Measurements from ENCODE around the gene RABGGTA. TPM values are rescaled to one million over a fixed set of nuclear protein-coding genes. Genes with fewer than 3 reads are reported as not detected.

Gene RABGGTA, protein sequence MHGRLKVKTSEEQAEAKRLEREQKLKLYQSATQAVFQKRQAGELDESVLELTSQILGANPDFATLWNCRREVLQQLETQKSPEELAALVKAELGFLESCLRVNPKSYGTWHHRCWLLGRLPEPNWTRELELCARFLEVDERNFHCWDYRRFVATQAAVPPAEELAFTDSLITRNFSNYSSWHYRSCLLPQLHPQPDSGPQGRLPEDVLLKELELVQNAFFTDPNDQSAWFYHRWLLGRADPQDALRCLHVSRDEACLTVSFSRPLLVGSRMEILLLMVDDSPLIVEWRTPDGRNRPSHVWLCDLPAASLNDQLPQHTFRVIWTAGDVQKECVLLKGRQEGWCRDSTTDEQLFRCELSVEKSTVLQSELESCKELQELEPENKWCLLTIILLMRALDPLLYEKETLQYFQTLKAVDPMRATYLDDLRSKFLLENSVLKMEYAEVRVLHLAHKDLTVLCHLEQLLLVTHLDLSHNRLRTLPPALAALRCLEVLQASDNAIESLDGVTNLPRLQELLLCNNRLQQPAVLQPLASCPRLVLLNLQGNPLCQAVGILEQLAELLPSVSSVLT
- polyA plus RNA-seq = 10 to 100 TPM; 25.3 to 58.6 (median 36.0) TPM
- long read RNA-seq, donor 1 = 0 reads
- long read RNA-seq, donor 2, partial matches to known transcripts = 0 of 1 reads
- long read RNA-seq, donor 2, other reads (novel, unspliced or antisense) = 0 of 1 reads
- long read RNA-seq, donor 3, partial matches to known transcripts = 0 of 3 reads
- long read RNA-seq, donor 3, other reads (novel, unspliced or antisense) = 0 of 3 reads
- long read RNA-seq, donor 4 = 0 reads
- long read RNA-seq, donor 5, partial matches to known transcripts = 0 of 2 reads
- long read RNA-seq, donor 5, other reads (novel, unspliced or antisense) = 0 of 2 reads
- long read RNA-seq, donor 6, transcript RABGGTA-201 (17 exons, 2,088 nt) = major isoform, 5 of 7 reads
- long read RNA-seq, donor 6, partial matches to known transcripts = 0 of 7 reads
- long read RNA-seq, donor 6, other reads (novel, unspliced or antisense) = 0 of 7 reads
- long read RNA-seq, donor 7 = 0 reads
- long read RNA-seq, donor 8 = 0 reads
- long read RNA-seq, donor 9, partial matches to known transcripts = 0 of 1 reads
- long read RNA-seq, donor 9, other reads (novel, unspliced or antisense) = 0 of 1 reads
- long read RNA-seq, donor 10, partial matches to known transcripts = 0 of 3 reads
- long read RNA-seq, donor 10, other reads (novel, unspliced or antisense) = 0 of 3 reads

DNA sequence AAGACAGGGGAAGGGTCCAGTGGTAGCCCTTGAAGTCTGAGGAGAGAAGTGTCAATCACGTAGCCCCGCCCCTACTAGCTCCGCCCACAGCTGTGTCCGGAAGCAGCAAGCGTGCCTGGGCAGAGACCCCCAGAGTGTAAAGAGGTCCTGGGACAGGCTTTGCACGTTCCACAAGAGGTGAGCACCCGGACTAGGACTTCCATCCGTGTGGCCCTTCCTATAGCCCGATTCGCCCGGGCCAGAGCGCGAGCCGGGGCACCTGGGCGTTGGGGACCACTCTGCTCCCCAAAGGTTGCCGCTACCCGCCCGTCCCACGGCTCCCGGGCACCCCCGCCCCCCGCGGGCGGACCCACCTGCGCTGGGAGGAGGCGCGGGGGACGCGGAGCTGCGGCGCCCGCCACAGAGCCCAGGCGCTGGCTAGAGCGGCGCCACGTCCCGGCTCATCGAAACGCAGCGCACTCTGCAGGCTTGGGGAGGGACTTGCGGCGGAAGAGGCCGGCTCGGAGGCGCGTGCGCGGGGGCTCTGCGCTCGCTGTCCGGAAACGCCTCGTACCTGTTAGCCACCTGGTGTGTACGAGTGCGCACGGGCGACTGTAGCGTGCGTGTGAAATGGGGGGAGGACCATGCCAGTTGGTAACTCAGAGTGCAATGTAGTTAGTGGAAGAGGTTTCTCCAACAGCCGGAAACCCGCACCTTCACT lies at the start of gene RABGGTA:
RABGGTA (minus strand) TSS at position 464 of the 700 bp plus-strand sequence. CDS start 482 bp downstream, outside the sequence.
- WGBS, 3 donors = 0% methylated on average over 44 to 61 of the region's 61 CpGs
- DNase-seq (peak; percentile 92 to 96), FAIRE-seq (no peak)
- H3K9me3 ChIP-seq (ENCODE audit: control insufficient read depth in 2 of 2, insufficient read depth in 1 of 2, low read depth in 1 of 2, low read length in 1 of 2) = no peaks in the 10 kb centered on the region
- peak within 1 kb of the TSS; percentile 95 to 96 (median 95) for H3K27ac ChIP-seq (ENCODE audit: low read depth in 1 of 3, low read length in 2 of 3)
- H3K27me3 ChIP-seq (ENCODE audit: control insufficient read depth in 3 of 3, insufficient read depth in 3 of 3, low read length in 3 of 3) = no peaks in the 10 kb centered on the region
- peak within 1 kb of the TSS; percentile 80 to 90 (median 83) for H3K4me3 ChIP-seq (ENCODE audit: low read depth in 1 of 3, low read length in 3 of 3)
- H3K4me1 ChIP-seq (ENCODE audit: control insufficient read depth in 3 of 3, insufficient read depth in 2 of 3, low read depth in 1 of 3, low read length in 2 of 3) = peaks cover 0 to 12% (median 6%) of the 10 kb centered on the region in 3 donors
- peaks cover 0 to 42% (median 8%) of the 10 kb centered on the region in 3 donors for H3K36me3 ChIP-seq (ENCODE audit: control insufficient read depth in 3 of 3, insufficient read depth in 2 of 3, low read depth in 1 of 3, low read length in 3 of 3)

DNA sequence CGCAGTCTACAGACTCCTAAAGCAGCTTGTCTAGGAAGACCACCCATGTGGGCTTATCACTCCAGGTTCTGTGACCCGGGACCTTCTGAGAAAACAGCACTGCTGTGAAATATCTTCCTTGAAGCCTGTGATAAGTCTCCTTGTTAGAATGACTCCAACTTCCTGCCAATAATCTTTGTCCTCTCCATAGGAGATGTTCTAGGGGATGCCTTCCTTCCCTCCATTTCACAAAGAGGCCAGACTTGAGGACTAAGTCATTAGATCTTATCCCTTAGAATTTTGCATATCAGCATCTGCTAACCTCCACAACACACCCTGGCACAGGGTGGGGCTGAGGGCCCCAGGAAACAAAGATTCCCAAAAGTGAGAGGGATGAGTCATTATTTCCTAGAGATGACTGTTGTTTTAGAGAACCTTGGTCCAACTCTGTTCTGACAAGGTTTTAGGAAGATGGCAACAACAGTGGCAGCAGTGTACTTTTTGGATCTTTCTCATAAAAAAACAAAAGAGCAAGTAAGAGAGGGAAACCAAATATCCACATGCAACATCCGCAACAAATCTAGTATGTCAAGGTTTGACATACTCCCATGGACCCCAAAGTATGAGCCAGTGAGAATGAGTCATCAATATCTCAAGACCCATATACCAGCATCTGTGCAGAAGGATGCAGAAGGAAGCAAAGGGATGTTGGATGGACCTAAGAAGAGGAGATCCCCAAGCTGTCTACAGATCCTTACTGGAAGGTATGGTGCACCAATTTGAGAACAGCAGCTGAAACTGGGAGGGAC lies 45.9 kb upstream of the RABGGTA start:
- Histone ChIP-seq H3K4me1 (ENCODE audit: control insufficient read depth in 3 of 3, insufficient read depth in 2 of 3, low read depth in 1 of 3, low read length in 2 of 3) (peaks cover 4 to 9% (median 5%) of the 10 kb centered on the region in 3 donors), H3K36me3 (ENCODE audit: control insufficient read depth in 3 of 3, insufficient read depth in 2 of 3, low read depth in 1 of 3, low read length in 3 of 3) (peaks cover 0 to 6% (median 0%) of the 10 kb centered on the region in 3 donors), H3K27me3 (ENCODE audit: control insufficient read depth in 3 of 3, insufficient read depth in 3 of 3, low read length in 3 of 3) (peaks cover 0 to 52% (median 3%) of the 10 kb centered on the region in 3 donors), H3K9me3 (ENCODE audit: control insufficient read depth in 2 of 2, insufficient read depth in 1 of 2, low read depth in 1 of 2, low read length in 1 of 2) (no peaks in the 10 kb centered on the region), H3K4me3 (ENCODE audit: low read depth in 1 of 3, low read length in 3 of 3) (no peak overlapping the region), H3K27ac (ENCODE audit: low read depth in 1 of 3, low read length in 2 of 3) (no peak overlapping the region)
- DNase-seq (no peak), FAIRE-seq (no peak)
- WGBS, 3 donors = 83 to 89% (median 87%) methylated on average over 3 of the region's 3 CpGs

DNA sequence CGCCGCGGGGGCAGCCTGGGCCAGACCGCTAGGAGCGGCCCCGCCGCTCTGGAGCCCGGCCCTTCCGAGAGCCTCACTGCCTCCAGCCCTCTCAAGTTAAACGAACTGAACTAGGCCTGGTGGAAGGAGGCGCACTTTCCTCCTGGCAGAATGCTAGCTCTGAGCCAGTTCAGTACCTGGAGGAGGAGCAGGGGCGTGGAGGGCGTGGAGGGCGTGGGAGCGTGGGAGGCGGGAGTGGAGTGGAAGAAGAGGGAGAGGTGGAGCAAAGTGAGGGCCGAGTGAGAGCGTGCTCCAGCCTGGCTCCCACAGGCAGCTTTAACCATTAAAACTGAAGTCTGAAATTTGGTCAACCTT lies 45.2 kb upstream of the RABGGTA start:
- 26 to 50% (median 40%) methylated on average over 17 to 18 of the region's 18 CpGs for WGBS, 3 donors
- H3K9me3 ChIP-seq (ENCODE audit: control insufficient read depth in 2 of 2, insufficient read depth in 1 of 2, low read depth in 1 of 2, low read length in 1 of 2) = no peaks in the 10 kb centered on the region
- peak overlapping the region in 2 of 3 donors; percentile 66 to 76 for H3K27ac ChIP-seq (ENCODE audit: low read depth in 1 of 3, low read length in 2 of 3)
- H3K4me3 ChIP-seq (ENCODE audit: low read depth in 1 of 3, low read length in 3 of 3) = no peak overlapping the region
- peak in 1 of 2 donors; percentile 31 for DNase-seq
- no peak for FAIRE-seq
- H3K4me1 ChIP-seq (ENCODE audit: control insufficient read depth in 3 of 3, insufficient read depth in 2 of 3, low read depth in 1 of 3, low read length in 2 of 3) = peaks cover 4 to 11% (median 5%) of the 10 kb centered on the region in 3 donors
- H3K36me3 ChIP-seq (ENCODE audit: control insufficient read depth in 3 of 3, insufficient read depth in 2 of 3, low read depth in 1 of 3, low read length in 3 of 3) = peaks cover 0 to 11% (median 0%) of the 10 kb centered on the region in 3 donors
- peaks cover 0 to 52% (median 3%) of the 10 kb centered on the region in 3 donors for H3K27me3 ChIP-seq (ENCODE audit: control insufficient read depth in 3 of 3, insufficient read depth in 3 of 3, low read length in 3 of 3)

DNA sequence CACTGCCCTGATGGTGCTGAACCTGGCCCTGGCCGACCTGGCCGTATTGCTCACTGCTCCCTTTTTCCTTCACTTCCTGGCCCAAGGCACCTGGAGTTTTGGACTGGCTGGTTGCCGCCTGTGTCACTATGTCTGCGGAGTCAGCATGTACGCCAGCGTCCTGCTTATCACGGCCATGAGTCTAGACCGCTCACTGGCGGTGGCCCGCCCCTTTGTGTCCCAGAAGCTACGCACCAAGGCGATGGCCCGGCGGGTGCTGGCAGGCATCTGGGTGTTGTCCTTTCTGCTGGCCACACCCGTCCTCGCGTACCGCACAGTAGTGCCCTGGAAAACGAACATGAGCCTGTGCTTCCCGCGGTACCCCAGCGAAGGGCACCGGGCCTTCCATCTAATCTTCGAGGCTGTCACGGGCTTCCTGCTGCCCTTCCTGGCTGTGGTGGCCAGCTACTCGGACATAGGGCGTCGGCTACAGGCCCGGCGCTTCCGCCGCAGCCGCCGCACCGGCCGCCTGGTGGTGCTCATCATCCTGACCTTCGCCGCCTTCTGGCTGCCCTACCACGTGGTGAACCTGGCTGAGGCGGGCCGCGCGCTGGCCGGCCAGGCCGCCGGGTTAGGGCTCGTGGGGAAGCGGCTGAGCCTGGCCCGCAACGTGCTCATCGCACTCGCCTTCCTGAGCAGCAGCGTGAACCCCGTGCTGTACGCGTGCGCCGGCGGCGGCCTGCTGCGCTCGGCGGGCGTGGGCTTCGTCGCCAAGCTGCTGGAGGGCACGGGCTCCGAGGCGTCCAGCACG lies 44.6 kb upstream of the RABGGTA start:
- DNase-seq (peak; percentile 70 to 95), FAIRE-seq (no peak)
- Histone ChIP-seq H3K27me3 (ENCODE audit: control insufficient read depth in 3 of 3, insufficient read depth in 3 of 3, low read length in 3 of 3) (peaks cover 0 to 52% (median 3%) of the 10 kb centered on the region in 3 donors), H3K9me3 (ENCODE audit: control insufficient read depth in 2 of 2, insufficient read depth in 1 of 2, low read depth in 1 of 2, low read length in 1 of 2) (no peaks in the 10 kb centered on the region), H3K4me3 (ENCODE audit: low read depth in 1 of 3, low read length in 3 of 3) (no peak overlapping the region), H3K36me3 (ENCODE audit: control insufficient read depth in 3 of 3, insufficient read depth in 2 of 3, low read depth in 1 of 3, low read length in 3 of 3) (peaks cover 0 to 14% (median 0%) of the 10 kb centered on the region in 3 donors), H3K4me1 (ENCODE audit: control insufficient read depth in 3 of 3, insufficient read depth in 2 of 3, low read depth in 1 of 3, low read length in 2 of 3) (peaks cover 5 to 15% (median 5%) of the 10 kb centered on the region in 3 donors), H3K27ac (ENCODE audit: low read depth in 1 of 3, low read length in 2 of 3) (peak overlapping the region in 2 of 3 donors; percentile 66 to 76)
- 14 to 39% (median 36%) methylated on average over 50 to 70 of the region's 70 CpGs for WGBS, 3 donors

DNA sequence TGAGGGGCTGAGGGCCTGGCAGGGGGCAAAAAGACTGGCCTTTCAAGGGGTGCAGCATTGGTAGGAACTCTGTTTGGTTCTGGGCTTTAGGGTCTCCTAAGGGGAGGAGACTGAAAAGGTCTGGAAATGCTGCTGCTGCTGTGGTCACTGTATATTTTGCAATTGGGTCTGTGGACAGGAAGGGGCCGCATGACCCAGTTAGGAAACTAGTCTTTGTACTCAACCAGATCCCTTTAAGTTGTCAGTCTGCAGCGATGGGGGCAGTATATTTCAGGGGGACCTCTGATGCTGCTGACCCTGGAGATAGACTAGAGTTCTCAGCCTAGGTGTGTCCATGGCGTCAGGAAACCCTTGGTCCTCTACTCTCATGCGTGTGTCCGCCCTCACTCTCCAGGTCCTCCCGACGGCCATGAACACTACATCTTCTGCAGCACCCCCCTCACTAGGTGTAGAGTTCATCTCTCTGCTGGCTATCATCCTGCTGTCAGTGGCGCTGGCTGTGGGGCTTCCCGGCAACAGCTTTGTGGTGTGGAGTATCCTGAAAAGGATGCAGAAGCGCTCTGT lies 43.9 kb upstream of the RABGGTA start:
- 45 to 78% (median 61%) methylated on average over 10 of the region's 10 CpGs for WGBS, 3 donors
- H3K27ac ChIP-seq (ENCODE audit: low read depth in 1 of 3, low read length in 2 of 3) = peak overlapping the region in 2 of 3 donors; percentile 66 to 76
- H3K27me3 ChIP-seq (ENCODE audit: control insufficient read depth in 3 of 3, insufficient read depth in 3 of 3, low read length in 3 of 3) = peaks cover 0 to 49% (median 3%) of the 10 kb centered on the region in 3 donors
- DNase-seq (no peak), FAIRE-seq (no peak)
- no peaks in the 10 kb centered on the region for H3K9me3 ChIP-seq (ENCODE audit: control insufficient read depth in 2 of 2, insufficient read depth in 1 of 2, low read depth in 1 of 2, low read length in 1 of 2)
- no peak overlapping the region for H3K4me3 ChIP-seq (ENCODE audit: low read depth in 1 of 3, low read length in 3 of 3)
- peaks cover 0 to 14% (median 0%) of the 10 kb centered on the region in 3 donors for H3K36me3 ChIP-seq (ENCODE audit: control insufficient read depth in 3 of 3, insufficient read depth in 2 of 3, low read depth in 1 of 3, low read length in 3 of 3)
- peaks cover 5 to 20% (median 9%) of the 10 kb centered on the region in 3 donors for H3K4me1 ChIP-seq (ENCODE audit: control insufficient read depth in 3 of 3, insufficient read depth in 2 of 3, low read depth in 1 of 3, low read length in 2 of 3)

DNA sequence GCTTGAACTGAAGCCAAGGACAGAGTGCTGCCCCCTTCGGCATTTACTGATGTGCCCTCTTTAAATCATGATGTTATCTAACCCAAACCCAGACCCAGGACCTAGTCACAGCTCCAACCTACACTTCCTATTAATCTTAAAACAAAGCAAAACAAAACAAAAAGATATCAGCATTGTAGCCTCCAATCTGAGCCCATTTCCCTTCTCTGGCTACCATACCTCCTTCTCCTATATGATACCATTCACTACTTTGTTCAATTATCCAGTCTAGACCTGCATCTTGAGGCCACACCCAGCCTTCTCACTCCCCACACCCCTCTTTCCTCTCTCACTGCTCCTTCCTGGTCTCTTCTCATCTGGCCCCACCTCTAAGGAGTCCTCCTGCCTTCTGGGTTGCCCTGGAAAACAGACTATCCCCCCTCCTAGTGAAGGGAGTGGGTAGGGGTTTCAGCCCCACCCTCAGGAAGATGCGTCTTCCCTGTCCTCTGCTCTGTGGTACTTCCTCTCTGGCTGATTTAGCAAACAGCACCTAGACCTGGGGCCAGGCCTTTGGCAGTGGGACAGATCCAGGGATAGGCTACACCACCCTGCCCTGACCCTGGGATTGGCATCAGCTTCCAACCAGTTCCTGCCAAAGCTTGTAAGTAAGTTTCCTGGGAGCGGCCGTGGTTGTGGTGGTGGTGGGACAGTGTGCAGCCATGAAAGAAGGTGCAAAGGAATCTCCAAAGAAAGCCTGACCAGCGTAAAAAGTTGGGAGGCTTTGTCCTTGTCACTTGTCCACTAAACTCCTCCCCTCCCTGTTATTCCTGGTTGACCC lies 43.2 kb upstream of the RABGGTA start:
- DNase-seq (no peak), FAIRE-seq (no peak)
- H3K9me3 ChIP-seq (ENCODE audit: control insufficient read depth in 2 of 2, insufficient read depth in 1 of 2, low read depth in 1 of 2, low read length in 1 of 2) = no peaks in the 10 kb centered on the region
- WGBS, 3 donors = 77 to 82% (median 80%) methylated on average over 5 of the region's 5 CpGs
- H3K4me3 ChIP-seq (ENCODE audit: low read depth in 1 of 3, low read length in 3 of 3) = no peak overlapping the region
- H3K36me3 ChIP-seq (ENCODE audit: control insufficient read depth in 3 of 3, insufficient read depth in 2 of 3, low read depth in 1 of 3, low read length in 3 of 3) = peaks cover 0 to 19% (median 0%) of the 10 kb centered on the region in 3 donors
- peaks cover 0 to 44% (median 3%) of the 10 kb centered on the region in 3 donors for H3K27me3 ChIP-seq (ENCODE audit: control insufficient read depth in 3 of 3, insufficient read depth in 3 of 3, low read length in 3 of 3)
- peaks cover 9 to 27% (median 12%) of the 10 kb centered on the region in 3 donors for H3K4me1 ChIP-seq (ENCODE audit: control insufficient read depth in 3 of 3, insufficient read depth in 2 of 3, low read depth in 1 of 3, low read length in 2 of 3)
- H3K27ac ChIP-seq (ENCODE audit: low read depth in 1 of 3, low read length in 2 of 3) = peak overlapping the region in 1 of 3 donors; percentile 76

All from small intestine (tissue), 16 donors.